Erythroblast (primary cell): Measurements from ENCODE around the gene MFSD12.

Experiments
- GATA1 ChIP-seq: IDR thresholded peaks from 2 replicates; pipeline ENCODE4 v1.6.1; 2011; ENCODE audit warnings: low read depth, mild to moderate bottlenecking, control low read depth, low read length, moderate library complexity
- POLR2A ChIP-seq: IDR thresholded peaks from 2 replicates; pipeline ENCODE4 v1.6.1; 2011; ENCODE audit warnings: mild to moderate bottlenecking, low read length

GRCh38 chr19:3547301-3547731 lies 10.1 kb downstream of the MFSD12 start:
- TF ChIP-seq POLR2A: no peak
- TF ChIP-seq GATA1: no peak
